Measurements from ENCODE around the gene ANKS1B.

ANKS1B gene

DNA sequence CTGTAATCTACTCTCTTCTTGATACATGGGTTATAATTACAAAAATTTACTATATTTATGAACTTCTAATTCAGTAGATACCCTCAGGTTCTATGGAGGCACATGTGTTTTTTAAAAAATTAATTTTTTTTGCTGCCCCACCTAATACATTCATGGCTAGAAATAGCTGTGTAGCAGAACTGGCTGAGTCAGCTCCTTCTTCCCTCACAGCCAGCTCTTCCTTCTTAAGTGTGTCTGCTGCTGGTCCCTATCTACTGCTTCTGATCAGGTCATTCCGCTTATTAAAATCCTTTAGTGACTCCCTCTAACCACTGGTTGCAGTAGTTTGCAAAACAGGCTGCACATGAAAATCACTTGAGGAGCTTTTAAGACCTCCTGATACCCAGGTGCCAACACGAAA, 939.6 kb downstream of the ANKS1B start:
- Histone ChIP-seq H3K27ac (ENCODE audit: extremely low read depth, low read depth, low read length) (no peak overlapping the region), H3K4me1 (ENCODE audit: control insufficient read depth, insufficient read depth, low read length) (no peaks in the 10 kb centered on the region), H3K4me3 (ENCODE audit: low read depth, low read length) (no peak overlapping the region), H3K9me3 (ENCODE audit: control insufficient read depth, insufficient read depth, low read depth, low read length) (no peaks in the 10 kb centered on the region), H3K36me3 (ENCODE audit: control insufficient read depth in 2 of 2, insufficient read depth in 1 of 2, low read length in 2 of 2) (no peaks in the 10 kb centered on the region)
- ChIA-PET POLR2A (no interaction called here), CTCF (interaction anchor here (0.6 to 4.2 kb wide), 10 partner anchors 26 to 1303 kb away, joined by 3 to 26 read pairs (median 4); no protein-coding TSS in a partner anchor)
- TF ChIP-seq ZNF48 (tag by site-specific recombination; IDR thresholded peaks at IDR 0.05) (no peak), ZNF362 (tag by site-specific recombination; IDR thresholded peaks at IDR 0.05) (no peak), ZNF692 (tag by site-specific recombination; IDR thresholded peaks at IDR 0.05) (no peak), ZSCAN23 (tag by site-specific recombination; IDR thresholded peaks at IDR 0.05) (no peak), KLF7 (tag by site-specific recombination; IDR thresholded peaks at IDR 0.05; ENCODE audit: borderline replicate concordance) (no peak), ZFHX2 (tag by site-specific recombination; conservative IDR thresholded peaks at IDR 0.05) (no peak), OSR2 (tag by site-specific recombination; IDR thresholded peaks at IDR 0.05) (no peak), ZNF350 (tag by site-specific recombination; IDR thresholded peaks at IDR 0.05) (no peak)

DNA sequence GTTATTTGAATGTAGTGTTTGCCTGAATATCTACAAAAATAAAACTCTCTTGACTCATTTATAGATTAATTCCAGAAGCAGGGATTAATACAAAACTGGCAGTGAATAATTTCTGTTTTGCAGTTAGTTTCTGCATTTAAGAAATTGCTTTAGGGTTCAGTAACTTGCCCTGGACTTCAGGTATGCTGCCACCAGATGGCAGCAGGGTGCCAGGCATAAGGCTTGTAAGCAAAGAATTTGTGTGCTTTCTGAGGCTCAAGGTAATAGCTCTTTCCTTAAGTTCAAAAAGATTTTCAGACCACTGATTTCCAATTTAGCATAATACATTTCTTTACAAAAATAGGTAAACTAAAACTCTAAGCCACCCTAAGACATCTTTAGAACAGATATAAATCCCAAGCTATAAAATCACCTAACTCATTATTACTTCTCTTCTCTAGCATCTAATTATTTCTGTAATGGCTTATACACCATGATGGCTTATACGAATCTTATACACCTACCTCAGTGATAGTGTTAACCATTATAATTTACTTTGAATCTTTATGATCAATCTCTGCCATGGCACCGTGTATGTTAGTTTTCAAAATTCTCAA, 941.3 kb downstream of the ANKS1B start:
- POLR2A ChIA-PET: no interaction called here
- H3K27ac ChIP-seq (ENCODE audit: extremely low read depth, low read depth, low read length): no peak overlapping the region
- CTCF ChIA-PET: interaction anchor here (0.5 to 4.2 kb wide), 35 partner anchors 10 to 1959 kb away, joined by 3 to 26 read pairs (median 3); no protein-coding TSS in a partner anchor
- H3K36me3 ChIP-seq (ENCODE audit: control insufficient read depth in 2 of 2, insufficient read depth in 1 of 2, low read length in 2 of 2): no peaks in the 10 kb centered on the region
- H3K9me3 ChIP-seq (ENCODE audit: control insufficient read depth, insufficient read depth, low read depth, low read length): no peaks in the 10 kb centered on the region
- TF ChIP-seq, protein P1, sequence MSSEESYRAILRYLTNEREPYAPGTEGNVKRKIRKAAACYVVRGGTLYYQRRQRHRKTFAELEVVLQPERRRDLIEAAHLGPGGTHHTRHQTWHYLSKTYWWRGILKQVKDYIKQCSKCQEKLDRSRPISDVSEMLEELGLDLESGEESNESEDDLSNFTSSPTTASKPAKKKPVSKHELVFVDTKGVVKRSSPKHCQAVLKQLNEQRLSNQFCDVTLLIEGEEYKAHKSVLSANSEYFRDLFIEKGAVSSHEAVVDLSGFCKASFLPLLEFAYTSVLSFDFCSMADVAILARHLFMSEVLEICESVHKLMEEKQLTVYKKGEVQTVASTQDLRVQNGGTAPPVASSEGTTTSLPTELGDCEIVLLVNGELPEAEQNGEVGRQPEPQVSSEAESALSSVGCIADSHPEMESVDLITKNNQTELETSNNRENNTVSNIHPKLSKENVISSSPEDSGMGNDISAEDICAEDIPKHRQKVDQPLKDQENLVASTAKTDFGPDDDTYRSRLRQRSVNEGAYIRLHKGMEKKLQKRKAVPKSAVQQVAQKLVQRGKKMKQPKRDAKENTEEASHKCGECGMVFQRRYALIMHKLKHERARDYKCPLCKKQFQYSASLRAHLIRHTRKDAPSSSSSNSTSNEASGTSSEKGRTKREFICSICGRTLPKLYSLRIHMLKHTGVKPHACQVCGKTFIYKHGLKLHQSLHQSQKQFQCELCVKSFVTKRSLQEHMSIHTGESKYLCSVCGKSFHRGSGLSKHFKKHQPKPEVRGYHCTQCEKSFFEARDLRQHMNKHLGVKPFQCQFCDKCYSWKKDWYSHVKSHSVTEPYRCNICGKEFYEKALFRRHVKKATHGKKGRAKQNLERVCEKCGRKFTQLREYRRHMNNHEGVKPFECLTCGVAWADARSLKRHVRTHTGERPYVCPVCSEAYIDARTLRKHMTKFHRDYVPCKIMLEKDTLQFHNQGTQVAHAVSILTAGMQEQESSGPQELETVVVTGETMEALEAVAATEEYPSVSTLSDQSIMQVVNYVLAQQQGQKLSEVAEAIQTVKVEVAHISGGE (tag by site-specific recombination; conservative IDR thresholded peaks at IDR 0.05; ENCODE audit: low read depth): no peak
- TF ChIP-seq ZNF654 (tag by site-specific recombination; IDR thresholded peaks at IDR 0.05; ENCODE audit: low read depth): peak; percentile 85
- no peak overlapping the region for H3K4me3 ChIP-seq (ENCODE audit: low read depth, low read length)
- H3K4me1 ChIP-seq (ENCODE audit: control insufficient read depth, insufficient read depth, low read length): no peaks in the 10 kb centered on the region

DNA sequence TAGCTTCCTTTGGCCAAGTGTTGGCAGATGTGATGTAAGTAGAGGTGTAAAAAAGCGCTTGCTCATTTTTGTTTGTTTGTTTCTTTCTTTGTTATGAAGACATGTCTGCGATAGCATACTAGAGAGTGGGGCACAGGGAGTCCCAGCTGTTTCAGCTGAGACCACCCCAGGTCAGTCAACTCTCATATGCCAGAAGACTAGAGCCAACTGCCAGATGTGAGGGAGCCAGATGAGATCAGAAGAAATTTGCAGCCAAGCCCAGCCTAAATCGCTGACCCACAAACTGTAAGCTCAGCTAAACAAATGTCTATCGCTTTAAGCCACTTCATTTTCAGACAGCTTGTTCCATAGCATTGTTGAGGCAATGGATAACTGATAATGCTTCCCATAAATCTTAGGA, 942.5 kb downstream of the ANKS1B start:
- ChIA-PET POLR2A (no interaction called here), CTCF (interaction anchor here (0.6 to 4.2 kb wide), 7 partner anchors 9 to 616 kb away, joined by 3 to 23 read pairs (median 4); no protein-coding TSS in a partner anchor)
- TF ChIP-seq ZNF501 (tag by site-specific recombination; IDR thresholded peaks at IDR 0.05): no peak
- TF ChIP-seq, protein P2, sequence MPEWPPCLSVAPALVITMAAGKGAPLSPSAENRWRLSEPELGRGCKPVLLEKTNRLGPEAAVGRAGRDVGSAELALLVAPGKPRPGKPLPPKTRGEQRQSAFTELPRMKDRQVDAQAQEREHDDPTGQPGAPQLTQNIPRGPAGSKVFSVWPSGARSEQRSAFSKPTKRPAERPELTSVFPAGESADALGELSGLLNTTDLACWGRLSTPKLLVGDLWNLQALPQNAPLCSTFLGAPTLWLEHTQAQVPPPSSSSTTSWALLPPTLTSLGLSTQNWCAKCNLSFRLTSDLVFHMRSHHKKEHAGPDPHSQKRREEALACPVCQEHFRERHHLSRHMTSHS (tag by site-specific recombination; IDR thresholded peaks at IDR 0.05): no peak
- no peak for TF ChIP-seq ZNF664 (tag by site-specific recombination; IDR thresholded peaks at IDR 0.05)
- no peak for TF ChIP-seq ZEB2 (tag by site-specific recombination; IDR thresholded peaks at IDR 0.05)
- no peak for TF ChIP-seq KLF7 (tag by site-specific recombination; IDR thresholded peaks at IDR 0.05; ENCODE audit: borderline replicate concordance)
- no peak for TF ChIP-seq PBX3 (CRISPR knock-in tag; IDR thresholded peaks at IDR 0.05)
- TF ChIP-seq ZFHX2 (tag by site-specific recombination; conservative IDR thresholded peaks at IDR 0.05): no peak
- TF ChIP-seq, protein P3, sequence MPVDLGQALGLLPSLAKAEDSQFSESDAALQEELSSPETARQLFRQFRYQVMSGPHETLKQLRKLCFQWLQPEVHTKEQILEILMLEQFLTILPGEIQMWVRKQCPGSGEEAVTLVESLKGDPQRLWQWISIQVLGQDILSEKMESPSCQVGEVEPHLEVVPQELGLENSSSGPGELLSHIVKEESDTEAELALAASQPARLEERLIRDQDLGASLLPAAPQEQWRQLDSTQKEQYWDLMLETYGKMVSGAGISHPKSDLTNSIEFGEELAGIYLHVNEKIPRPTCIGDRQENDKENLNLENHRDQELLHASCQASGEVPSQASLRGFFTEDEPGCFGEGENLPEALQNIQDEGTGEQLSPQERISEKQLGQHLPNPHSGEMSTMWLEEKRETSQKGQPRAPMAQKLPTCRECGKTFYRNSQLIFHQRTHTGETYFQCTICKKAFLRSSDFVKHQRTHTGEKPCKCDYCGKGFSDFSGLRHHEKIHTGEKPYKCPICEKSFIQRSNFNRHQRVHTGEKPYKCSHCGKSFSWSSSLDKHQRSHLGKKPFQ (tag by site-specific recombination; IDR thresholded peaks at IDR 0.05): no peak
- Histone ChIP-seq H3K4me3 (ENCODE audit: low read depth, low read length) (no peak overlapping the region), H3K27ac (ENCODE audit: extremely low read depth, low read depth, low read length) (no peak overlapping the region), H3K4me1 (ENCODE audit: control insufficient read depth, insufficient read depth, low read length) (no peaks in the 10 kb centered on the region), H3K9me3 (ENCODE audit: control insufficient read depth, insufficient read depth, low read depth, low read length) (no peaks in the 10 kb centered on the region), H3K36me3 (ENCODE audit: control insufficient read depth in 2 of 2, insufficient read depth in 1 of 2, low read length in 2 of 2) (no peaks in the 10 kb centered on the region)

Measured in HEK293 (cell line).